HepG2 (cell line): ENCODE data around the gene CXCL3.

Experiments
- GPN1 ChIP-seq: sonication (generic); formaldehyde crosslinking; IDR thresholded peaks from 2 replicates; pipeline ENCODE4 v1.5.1; 2020; ENCODE audit warnings: missing genetic modification reagents, borderline replicate concordance
- KLF12 ChIP-seq: sonication (generic); formaldehyde crosslinking; IDR thresholded peaks from 2 replicates; pipeline ENCODE4 v1.4.0; 2020; ENCODE audit warnings: missing genetic modification reagents, borderline replicate concordance
- NCOA1 ChIP-seq: sonication (generic); formaldehyde crosslinking; IDR thresholded peaks from 2 replicates; pipeline ENCODE4 v1.9.0; 2021; ENCODE audit warnings: missing genetic modification reagents
- POLR2AphosphoS5 ChIP-seq: IDR thresholded peaks from 2 replicates; pipeline ENCODE4 v1.6.1; 2012; ENCODE audit warnings: low read depth, low read length
- SP1 ChIP-seq, 2 experiments: fragments of 450-650 bp in 1 of 2; sonication (generic) in 1 of 2; formaldehyde crosslinking in 1 of 2; IDR thresholded peaks; 2 replicates each; pipeline versions ENCODE4 v1.4.0 to v1.6.1; 2016 to 2020; ENCODE audit warnings: missing genetic modification reagents in 1 of 2
- ZNF792 ChIP-seq: IDR thresholded peaks from 2 replicates; pipeline ENCODE4 v1.6.1; 2016
- TF ChIP-seq, protein P1 (sequence below): sonication (generic); formaldehyde crosslinking; IDR thresholded peaks from 2 replicates; pipeline ENCODE4 v1.5.0; 2020; ENCODE audit warnings: mild to moderate bottlenecking, missing genetic modification reagents, moderate library complexity
- TF ChIP-seq, protein P2 (sequence below): sonication (generic); formaldehyde crosslinking; IDR thresholded peaks from 2 replicates; pipeline ENCODE4 v1.5.0; 2020; ENCODE audit warnings: mild to moderate bottlenecking, missing genetic modification reagents, borderline replicate concordance
- TF ChIP-seq, protein P3 (sequence below): conservative IDR thresholded peaks from 2 replicates; pipeline ENCODE4 v1.6.1; 2018; ENCODE audit warnings: missing genetic modification reagents

DNA sequence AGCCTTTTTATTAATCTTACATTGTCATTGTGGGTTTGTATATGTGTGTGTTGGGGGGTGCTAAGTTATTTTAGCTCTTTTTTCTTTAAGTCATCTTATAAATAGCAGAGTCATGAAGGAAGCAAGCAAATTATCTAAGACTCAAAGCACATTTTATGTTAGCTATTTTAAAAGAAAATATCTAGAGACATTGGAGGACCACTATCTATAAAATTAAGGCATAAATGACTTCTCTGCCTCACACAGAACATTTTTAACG is 46.8 kb downstream of the CXCL3 start:
- TF ChIP-seq SP1 (IDR thresholded peaks at IDR 0.05) (no peak), SP1 (CRISPR knock-in tag; IDR thresholded peaks at IDR 0.05) (no peak), ZNF792 (CRISPR knock-in tag) (no peak), GPN1 (CRISPR knock-in tag) (no peak), NCOA1 (CRISPR knock-in tag) (no peak), POLR2AphosphoS5 (no peak), KLF12 (no peak)
- TF ChIP-seq, protein P1, sequence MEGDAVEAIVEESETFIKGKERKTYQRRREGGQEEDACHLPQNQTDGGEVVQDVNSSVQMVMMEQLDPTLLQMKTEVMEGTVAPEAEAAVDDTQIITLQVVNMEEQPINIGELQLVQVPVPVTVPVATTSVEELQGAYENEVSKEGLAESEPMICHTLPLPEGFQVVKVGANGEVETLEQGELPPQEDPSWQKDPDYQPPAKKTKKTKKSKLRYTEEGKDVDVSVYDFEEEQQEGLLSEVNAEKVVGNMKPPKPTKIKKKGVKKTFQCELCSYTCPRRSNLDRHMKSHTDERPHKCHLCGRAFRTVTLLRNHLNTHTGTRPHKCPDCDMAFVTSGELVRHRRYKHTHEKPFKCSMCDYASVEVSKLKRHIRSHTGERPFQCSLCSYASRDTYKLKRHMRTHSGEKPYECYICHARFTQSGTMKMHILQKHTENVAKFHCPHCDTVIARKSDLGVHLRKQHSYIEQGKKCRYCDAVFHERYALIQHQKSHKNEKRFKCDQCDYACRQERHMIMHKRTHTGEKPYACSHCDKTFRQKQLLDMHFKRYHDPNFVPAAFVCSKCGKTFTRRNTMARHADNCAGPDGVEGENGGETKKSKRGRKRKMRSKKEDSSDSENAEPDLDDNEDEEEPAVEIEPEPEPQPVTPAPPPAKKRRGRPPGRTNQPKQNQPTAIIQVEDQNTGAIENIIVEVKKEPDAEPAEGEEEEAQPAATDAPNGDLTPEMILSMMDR = no peak
- TF ChIP-seq, protein P2, sequence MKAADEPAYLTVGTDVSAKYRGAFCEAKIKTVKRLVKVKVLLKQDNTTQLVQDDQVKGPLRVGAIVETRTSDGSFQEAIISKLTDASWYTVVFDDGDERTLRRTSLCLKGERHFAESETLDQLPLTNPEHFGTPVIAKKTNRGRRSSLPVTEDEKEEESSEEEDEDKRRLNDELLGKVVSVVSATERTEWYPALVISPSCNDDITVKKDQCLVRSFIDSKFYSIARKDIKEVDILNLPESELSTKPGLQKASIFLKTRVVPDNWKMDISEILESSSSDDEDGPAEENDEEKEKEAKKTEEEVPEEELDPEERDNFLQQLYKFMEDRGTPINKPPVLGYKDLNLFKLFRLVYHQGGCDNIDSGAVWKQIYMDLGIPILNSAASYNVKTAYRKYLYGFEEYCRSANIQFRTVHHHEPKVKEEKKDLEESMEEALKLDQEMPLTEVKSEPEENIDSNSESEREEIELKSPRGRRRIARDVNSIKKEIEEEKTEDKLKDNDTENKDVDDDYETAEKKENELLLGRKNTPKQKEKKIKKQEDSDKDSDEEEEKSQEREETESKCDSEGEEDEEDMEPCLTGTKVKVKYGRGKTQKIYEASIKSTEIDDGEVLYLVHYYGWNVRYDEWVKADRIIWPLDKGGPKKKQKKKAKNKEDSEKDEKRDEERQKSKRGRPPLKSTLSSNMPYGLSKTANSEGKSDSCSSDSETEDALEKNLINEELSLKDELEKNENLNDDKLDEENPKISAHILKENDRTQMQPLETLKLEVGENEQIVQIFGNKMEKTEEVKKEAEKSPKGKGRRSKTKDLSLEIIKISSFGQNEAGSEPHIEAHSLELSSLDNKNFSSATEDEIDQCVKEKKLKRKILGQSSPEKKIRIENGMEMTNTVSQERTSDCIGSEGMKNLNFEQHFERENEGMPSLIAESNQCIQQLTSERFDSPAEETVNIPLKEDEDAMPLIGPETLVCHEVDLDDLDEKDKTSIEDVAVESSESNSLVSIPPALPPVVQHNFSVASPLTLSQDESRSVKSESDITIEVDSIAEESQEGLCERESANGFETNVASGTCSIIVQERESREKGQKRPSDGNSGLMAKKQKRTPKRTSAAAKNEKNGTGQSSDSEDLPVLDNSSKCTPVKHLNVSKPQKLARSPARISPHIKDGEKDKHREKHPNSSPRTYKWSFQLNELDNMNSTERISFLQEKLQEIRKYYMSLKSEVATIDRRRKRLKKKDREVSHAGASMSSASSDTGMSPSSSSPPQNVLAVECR (CRISPR knock-in tag) = no peak
- TF ChIP-seq, protein P3, sequence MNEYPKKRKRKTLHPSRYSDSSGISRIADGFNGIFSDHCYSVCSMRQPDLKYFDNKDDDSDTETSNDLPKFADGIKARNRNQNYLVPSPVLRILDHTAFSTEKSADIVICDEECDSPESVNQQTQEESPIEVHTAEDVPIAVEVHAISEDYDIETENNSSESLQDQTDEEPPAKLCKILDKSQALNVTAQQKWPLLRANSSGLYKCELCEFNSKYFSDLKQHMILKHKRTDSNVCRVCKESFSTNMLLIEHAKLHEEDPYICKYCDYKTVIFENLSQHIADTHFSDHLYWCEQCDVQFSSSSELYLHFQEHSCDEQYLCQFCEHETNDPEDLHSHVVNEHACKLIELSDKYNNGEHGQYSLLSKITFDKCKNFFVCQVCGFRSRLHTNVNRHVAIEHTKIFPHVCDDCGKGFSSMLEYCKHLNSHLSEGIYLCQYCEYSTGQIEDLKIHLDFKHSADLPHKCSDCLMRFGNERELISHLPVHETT (CRISPR knock-in tag) = no peak
